SIG-M5 treated with dmso at 0.1 percent for 504 hours (cell line): ENCODE results near the gene MTG2.

ENCODE experiments used
- DNase-seq: peaks from one replicate; lab custom pipeline; 2025; ENCODE audit not compliant: unreplicated experiment; lab: John Stamatoyannopoulos, UW

Gene MTG2

DNA sequence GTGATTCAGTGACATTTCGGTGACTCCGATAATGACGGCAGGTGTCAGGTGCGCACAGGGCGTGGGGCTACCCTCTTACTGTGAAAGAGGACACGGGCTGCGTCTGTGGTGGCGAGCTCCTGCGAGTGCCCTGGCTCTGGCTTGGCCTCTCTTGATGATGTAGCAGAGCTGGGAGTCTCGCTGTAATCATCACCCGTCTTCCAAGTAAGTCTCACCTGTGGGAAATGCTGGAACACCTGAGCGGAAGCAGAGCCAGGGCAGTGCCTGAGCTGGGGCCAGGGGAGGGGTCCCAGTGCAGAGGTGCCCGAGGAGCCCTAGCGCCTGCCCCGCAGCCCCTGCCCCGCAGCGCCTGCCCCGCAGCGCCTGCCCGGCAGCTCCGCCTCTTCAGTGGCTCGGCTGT, 60.3 kb downstream of the MTG2 start:
- no peak for DNase-seq

DNA sequence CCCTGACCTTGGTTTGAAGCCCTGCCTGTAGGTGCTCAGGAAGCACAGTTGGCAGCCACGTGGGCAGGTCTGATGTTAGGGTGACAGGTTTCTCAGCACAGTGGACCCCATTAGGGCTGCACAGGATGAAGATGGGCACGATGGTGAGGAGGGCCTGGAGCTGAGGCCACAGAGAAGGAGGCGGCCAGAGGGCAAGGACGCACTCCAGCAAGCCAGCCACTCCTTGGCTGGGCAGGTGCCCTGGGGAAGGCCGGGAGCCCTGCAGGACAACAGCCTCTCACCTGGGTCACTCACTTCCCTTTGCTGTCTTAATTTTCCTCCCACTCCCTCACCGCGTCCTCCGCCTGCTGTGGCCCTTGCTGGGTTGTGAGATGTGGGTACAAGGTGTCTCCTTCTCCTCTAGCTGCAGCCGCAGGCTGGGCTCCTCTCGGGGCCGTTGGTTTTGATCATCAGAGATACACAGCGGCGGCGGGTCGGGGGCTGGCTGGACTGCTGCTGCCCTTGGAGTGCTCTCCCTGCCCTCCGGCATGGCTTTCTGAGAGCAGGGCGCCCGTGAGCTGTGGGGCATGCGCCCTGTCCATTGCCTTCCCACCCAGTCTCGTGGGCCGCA, 61.2 kb downstream of the MTG2 start:
- DNase-seq, result no peak

DNA sequence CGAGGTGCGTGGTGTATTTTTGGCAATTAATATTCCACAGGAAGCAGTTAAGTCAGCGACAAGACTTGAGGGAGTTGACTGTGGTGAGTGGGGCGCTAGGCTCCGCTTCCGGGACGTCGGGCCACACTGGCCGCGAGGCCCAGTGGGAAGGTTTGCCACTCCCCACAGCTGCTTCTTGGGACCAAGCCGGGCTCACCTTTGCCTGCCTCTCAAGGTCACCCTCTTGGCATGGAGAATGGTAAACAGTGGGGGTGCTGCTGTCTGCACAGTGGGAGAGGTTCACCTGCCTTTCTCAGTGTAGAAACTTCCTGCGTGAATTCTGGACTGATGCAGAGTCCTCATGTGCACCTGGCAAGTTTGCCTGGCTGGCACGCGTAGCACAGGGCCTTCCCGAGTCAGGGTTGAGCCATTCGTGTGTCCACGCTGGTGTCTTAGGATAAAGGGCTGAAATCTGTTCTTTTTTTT, 61.8 kb downstream of the MTG2 start:
- DNase-seq, result no peak

DNA sequence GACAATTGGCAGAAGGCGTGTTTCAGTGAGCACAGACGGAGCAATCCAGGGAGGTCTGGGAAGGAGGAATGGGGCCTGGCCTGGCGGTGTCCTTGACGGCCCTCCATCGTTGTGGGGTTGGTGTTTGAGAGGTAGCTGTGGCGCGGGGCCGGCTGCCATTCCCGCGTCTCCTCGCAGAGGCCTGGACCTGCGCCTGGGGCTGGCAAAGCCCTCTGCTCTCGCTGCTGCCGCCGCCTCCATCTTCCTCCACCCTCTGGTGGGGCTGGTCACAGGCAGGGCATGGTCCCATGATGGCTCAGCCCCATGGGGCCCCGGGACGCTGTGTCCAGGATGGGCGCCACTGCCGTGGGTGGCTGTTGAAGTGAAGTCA, 63.1 kb downstream of the MTG2 start:
- no peak for DNase-seq

DNA sequence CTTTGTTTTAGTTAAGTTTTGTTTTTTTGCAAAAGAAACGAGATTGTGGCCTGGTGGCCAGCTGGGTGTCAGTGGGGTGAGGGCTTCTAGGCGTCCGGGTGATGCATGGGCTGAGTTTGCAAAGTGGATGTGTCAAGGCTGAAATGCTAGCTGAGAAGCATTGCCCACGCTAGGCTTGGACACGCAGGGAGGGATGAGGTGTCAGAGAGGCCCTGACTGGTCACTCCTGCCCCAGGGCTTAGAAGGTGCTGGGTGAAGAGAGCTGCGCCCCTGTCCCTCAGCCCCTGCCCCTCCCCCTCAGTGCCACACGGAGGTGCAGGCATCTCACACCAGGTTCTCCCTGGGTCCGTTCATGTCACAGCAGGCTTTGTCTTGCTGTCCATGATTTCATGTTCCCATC, 63.6 kb downstream of the MTG2 start:
- no peak for DNase-seq

DNA sequence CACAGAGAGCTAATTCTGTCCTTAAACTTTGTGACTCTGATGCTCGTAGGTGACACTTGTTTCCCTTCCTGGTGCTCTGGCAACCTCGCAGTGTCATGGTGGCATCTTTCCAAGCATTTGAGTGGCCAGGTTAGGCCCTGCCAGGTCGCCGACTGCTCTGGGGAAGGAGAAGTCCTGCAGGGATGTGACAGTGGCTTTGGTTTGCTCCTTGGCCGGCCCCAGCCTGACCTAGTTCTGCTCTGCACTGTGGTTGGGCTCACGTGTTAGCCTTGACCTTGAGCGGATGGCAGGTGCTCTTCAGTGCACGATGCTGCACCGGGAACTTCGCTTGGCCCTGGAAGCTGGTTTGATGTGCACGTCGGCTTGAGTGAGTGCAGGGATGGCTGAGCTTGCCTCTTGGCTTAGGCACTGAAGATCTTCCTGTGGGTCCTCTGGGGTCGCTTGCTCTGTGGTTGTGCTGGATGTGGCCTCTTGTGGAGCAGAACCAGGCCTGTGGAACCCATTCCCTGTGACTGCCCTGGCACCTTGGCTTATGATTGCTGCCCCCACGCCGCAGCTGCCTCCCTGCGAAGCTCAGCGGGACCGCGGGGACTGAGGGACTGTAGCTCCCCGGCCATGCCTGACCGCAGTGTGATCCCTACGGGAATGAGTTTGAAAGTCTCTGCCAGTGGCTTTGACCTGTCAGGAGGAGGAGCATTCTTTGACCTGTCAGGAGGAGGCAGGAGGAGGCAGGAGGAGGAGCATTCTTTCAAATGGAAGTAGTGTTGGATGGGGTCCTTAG, 64.2 kb downstream of the MTG2 start:
- no peak for DNase-seq

DNA sequence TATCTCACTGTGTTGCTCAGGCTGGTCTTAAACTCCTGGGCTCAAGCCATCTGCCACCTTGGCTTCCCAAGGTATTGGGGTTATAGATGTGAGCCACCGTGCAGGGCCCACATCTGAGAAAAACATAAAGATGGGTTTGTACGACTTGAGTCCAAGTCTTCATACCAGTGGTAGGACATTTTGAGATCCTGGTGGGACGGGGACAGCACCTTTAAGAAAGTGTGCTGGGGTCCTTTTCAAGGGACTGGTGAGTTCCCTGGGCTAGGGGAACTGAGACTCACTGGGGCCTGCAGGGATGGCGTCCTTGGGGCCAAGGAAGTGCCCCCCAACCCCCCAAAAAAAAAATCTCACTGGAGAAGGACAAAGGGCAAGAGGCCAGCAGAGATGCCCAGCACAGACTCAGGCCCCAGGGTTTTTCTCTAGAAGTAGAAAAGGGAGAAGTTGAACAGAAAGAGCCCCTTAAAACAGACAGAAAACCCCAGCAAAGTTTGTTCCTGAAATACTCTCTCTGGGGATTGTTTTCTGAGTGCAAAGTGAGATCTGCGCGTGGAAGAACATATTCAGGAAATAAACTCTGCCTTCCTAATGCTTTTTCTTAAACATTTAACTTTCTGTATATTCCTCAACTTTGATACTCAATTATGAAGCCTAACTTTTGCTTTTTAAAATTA, 66.2 kb downstream of the MTG2 start:
- DNase-seq, result no peak

DNA sequence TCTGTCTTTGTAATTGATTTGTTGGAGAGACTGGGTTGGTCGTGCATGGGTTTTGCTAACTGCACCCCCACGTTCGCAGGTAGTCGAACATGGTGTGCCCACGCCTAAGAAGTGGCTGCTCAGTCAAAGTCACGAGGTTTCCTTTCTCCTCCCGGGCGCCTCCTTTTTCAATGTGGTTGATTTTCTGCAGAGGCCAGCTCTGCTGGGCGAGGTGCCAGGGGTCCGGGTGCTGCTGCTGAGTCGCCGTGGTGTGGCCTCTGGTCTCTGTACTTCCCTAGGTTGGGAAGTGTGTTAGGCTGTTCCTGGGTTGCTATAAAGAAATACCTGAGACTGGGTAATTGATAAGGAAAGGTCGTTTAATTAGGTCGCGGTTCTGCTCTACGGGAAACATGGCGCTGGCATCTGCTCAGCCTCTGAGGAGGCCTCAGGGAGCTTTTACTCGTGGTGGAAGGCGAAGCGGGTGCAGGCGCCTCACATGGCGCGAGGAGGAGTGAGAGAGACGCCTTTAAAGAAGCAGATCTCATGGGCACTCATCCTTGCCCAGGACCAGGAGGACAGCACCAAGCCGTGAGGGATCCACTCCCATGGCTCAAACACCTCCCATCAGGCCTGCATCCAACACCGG, 69.6 kb downstream of the MTG2 start:
- DNase-seq, result no peak
